HG02571 (cell line): ENCODE results near the gene BABAM2.
"Not testable (repeated sequence)": the region's sequence is repeated elsewhere in the genome, so short reads cannot be mapped to it uniquely, and the experiment has no call there.

Experiments used
- ATAC-seq: cut with Tn5 transposase; IDR thresholded peaks from one replicate; pipeline ENCODE4 v1.9.1; 2021; ENCODE audit warnings: mild to moderate bottlenecking, moderate library complexity; ENCODE audit not compliant: unreplicated experiment

Gene BABAM2

GRCh38 chr2:28320009-28320365 is 429.5 kb downstream of the BABAM2 start:
- no peak for ATAC-seq

DNA sequence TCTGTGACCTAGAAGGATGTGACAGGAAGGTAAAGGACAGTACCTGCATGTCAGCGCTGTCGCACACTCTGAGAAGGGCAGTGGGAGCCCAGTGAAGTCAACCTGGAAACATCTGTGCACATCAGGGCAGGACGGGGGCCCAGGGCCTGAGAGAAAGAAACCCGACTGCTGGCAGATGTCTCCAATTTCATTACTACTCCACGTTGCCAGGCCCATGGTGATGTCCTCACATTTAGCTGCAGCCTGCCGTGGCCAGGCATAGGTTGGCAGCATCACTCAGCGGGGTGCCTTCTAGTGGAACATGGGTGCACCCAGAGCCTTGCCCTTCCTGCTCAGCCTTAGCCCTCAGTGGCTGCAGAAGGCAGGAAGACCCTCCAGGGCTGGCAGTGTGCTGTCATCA is 429.8 kb downstream of the BABAM2 start:
- ATAC-seq: no peak

DNA sequence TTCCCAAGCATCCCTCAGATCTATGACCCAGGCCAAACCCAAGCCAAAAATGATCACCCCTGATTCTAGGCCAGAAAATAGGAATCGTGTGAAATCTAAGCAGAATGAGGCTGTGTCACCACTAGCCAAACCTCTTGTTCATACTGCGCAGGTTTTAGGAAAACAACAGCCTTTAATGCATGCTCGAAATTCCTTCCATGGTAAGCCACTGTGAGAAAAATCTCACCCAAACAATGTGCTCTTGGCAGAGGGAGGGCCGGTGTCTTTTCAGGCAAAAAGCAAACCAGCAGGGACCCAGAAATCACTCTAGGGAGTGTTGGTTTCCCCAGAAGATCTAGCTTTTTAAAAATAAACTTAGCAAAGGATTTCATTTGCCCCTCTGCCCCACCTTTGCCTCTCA is 430.9 kb downstream of the BABAM2 start:
- no peak for ATAC-seq

DNA sequence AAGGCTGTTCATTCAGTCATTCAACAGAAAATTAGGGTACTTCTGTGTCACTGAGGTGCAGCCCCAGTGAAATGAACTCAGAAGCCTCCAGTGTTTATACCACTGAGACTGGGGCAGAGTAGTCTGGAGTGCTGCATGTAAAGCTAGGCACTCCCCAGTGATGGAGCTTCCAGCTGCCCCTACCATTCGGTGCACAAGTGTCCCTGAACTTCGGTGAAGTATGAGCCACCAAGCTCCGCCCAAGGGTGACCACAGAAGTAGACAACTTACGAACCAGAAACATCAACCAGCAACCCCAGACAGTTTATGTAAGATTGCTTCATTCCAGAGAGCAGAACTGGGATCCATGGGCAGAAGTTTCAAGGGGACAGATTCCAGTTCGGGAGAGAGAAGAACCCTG is 431.5 kb downstream of the BABAM2 start:
- no peak for ATAC-seq

DNA sequence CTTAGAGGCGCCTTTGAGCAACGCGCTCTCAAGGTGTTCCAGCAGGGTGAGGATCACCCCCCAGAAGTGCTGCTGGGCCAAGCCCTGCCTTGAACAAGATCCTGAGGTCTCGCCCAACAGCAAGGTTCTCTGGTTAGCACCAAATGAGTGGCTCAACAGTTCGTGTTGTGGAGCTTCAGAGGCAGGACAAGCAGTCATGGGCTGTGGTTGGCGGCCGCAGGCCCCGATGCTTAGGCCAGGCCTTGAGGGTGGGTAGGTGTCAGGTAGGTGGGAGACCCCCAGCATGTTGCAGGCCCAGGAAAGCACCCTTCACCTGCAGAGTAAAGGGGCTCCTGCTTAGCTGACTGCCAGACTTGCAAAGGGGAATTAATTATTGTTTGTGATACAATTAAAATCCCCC is 431.9 kb downstream of the BABAM2 start:
- ATAC-seq: no peak

GRCh38 chr2:28322981-28323396 is 432.5 kb downstream of the BABAM2 start:
- ATAC-seq: no peak

GRCh38 chr2:28325173-28325566 is 434.6 kb downstream of the BABAM2 start:
- ATAC-seq: no peak

GRCh38 chr2:28325567-28326468 is 435.3 kb downstream of the BABAM2 start:
- ATAC-seq: no peak

DNA sequence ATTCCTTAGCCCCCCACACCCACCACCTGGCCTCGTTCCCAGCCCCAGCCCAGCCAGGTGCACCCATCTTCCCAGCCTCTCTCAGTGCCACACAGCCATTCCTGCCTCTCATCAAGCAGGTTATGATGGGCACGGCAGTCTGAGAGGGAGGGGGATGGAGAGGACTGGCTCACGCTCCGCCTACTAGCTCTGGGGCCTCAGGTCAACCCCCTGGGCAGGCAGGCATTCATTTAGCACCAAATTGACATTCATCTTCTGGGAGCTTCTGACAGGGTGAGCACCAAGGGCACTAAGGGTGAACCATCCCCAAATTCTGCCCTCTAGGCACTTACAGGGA is 435.9 kb downstream of the BABAM2 start:
- no peak for ATAC-seq

GRCh38 chr2:28326881-28327505 is 436.5 kb downstream of the BABAM2 start:
- ATAC-seq: no peak

DNA sequence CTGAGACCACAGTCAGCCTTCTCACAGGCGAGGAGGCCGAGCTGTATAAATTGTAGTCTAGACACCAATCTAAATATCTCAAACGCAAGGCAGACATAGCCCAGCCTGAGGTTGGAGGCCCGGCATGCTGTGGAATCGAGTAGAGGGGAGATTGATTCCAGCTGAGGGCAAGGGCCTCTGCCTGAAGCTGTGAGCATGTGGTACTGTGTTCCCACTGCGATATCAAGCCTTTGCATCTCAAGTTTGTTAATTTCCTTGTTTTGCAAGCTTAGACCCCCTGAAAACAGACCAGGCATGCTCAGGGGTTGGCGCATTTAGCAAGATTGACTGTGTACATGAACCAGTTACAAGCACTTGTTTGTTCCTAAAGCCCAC is 437.0 kb downstream of the BABAM2 start:
- ATAC-seq: no peak

DNA sequence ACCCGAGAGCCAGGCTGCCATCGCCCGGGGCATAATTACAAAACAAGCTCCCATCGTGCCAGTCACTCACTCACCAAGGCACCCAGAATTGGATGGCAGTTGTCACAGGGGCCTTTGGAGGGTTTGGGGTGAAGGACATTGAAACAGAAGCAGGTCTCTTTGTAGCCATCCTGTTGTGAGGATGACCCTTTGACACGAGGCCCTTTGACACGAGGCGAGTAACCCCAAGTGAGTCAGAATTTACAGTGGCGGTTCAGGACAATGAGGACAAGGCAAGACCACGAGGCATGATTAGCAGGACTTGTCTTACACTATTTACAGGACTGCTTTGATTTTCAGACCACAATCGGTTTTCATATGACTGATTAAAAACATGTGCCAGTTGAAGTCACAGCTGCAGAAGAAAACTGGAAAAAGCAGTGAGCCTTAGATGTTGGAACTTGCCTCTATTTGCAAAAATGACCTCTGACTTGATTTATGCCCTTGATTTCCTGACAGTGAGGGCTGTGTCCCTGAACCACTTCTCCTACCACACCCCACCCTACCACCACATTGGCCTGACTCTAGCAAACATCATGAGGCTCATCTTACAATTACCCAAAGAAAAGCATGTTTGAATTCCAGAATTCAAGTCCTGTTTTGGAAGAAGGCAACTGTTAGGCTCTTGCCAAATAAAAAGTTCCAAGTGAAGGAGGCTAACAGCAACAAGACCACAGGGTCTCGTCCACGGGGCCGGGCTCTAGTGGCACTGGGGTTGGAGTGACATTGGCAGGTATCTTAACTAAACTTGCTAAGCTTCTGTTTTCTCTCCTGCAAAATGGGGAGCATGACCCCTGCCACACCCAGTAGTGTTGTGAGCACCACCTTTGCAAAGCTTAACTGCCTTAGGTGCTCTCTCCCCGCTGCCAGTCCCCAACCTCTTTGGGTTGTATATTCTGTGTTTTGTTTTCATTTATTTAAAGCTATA is 437.7 kb downstream of the BABAM2 start:
- ATAC-seq: no peak

GRCh38 chr2:28329184-28329583 is 438.7 kb downstream of the BABAM2 start:
- no peak for ATAC-seq

DNA sequence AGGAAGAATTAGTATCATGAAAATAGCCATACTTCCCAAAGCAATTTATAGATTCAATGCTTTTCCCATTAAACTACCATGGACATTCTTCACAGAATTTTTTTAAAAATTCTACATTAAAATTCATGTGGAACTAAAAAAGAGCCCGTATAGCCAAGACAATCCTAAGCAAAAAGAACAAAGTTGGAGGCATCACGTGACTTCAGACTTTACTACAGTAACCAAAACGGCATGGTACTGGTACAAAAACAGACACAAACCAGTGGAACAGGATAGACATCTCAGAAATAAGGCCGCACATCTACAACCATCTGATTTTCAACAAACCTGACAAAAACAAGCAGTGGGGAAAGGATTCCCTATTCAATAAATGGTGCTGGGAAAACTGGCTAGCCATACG is 440.2 kb downstream of the BABAM2 start:
- not testable (repeated sequence) for ATAC-seq

- ATAC-seq: not testable (repeated sequence)
Measured at GRCh38 chr2:28331797-28332196, 441.3 kb downstream of the BABAM2 start.

GRCh38 chr2:28332696-28333095 is 442.2 kb downstream of the BABAM2 start:
- ATAC-seq: no peak

DNA sequence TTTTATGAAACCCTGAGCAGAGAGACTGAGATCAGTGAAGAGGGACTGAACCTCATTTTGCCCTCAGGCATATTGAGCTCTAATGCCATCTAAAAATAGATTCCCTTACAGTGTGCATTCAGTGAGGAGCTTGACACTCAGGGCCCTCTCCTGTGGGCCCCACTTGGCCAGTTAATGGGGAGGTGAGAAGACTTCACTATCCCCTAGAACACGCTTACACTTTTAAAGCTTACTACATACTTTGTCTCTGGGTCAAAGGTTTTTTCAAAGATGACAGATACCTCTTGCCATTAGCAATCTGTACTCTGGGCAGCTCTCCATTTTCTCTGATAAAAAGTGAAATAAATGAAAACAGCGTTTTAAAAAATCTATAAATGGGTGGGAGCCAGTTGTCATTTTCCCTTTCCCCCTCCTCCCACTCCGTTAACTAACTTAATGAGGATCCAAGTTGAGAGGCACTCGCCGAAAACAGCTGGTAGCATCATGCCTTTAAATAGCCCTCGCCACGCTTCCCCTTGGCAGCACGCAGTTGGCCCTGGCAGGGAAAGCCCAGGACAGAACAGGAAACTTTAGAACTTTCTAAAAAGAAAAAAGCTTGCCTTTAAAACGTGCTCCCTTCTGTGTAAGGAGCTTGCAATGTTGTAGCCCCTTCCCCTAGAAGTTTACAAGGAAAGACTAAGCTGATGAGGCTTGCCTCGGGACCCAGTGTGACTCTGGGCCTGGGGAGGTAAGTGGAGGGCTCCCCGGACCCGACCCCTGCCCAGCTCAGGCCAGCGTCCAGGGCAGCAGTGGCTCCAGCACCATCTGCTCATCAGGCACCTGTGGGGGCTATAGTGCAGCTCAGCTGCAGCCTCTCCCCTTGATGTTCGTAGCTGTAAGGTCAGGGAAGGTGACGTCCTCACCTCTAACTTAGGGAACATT is 443.3 kb downstream of the BABAM2 start:
- no peak for ATAC-seq

GRCh38 chr2:28334527-28334894 is 444.0 kb downstream of the BABAM2 start:
- ATAC-seq: no peak

GRCh38 chr2:28335265-28335664 is 444.7 kb downstream of the BABAM2 start:
- ATAC-seq: not testable (repeated sequence)

GRCh38 chr2:28335666-28336065 is 445.1 kb downstream of the BABAM2 start:
- ATAC-seq: no peak
